Measurements from ENCODE around the gene RBMS3.

- no peak for TF ChIP-seq CTCF (IDR thresholded peaks at IDR 0.05)
- no peak for TF ChIP-seq POLR2AphosphoS5 (IDR thresholded peaks at IDR 0.05)
Measured at GRCh38 chr3:29593802-29594201, 312.9 kb downstream of the RBMS3 start.
